ACC112 (cell line): ENCODE data around the gene KCNG4.

ENCODE experiments used
- H2AFZ ChIP-seq: fragments of 200-600 bp; sonication (generic); one replicate; pipeline ENCODE4 v1.6.0; 2017; ENCODE audit warnings: antibody characterized with exemption, low read length; ENCODE audit not compliant: unreplicated experiment
- H3K27ac ChIP-seq: fragments of 200-600 bp; sonication (generic); 2 replicates; pipeline ENCODE4 v1.5.1; 2014; ENCODE audit warnings: low read depth, mild to moderate bottlenecking, antibody characterized with exemption, low read length, moderate library complexity
- H3K27me3 ChIP-seq: fragments of 200-600 bp; sonication (generic); 2 replicates; pipeline ENCODE4 v1.6.1; 2014; ENCODE audit warnings: mild to moderate bottlenecking, antibody characterized with exemption, low read length, moderate library complexity, mixed read lengths; ENCODE audit not compliant: insufficient read depth
- H3K36me3 ChIP-seq: fragments of 200-600 bp; sonication (generic); 2 replicates; pipeline ENCODE4 v1.6.1; 2016; ENCODE audit warnings: mild to moderate bottlenecking, antibody characterized with exemption, low read length, moderate library complexity, mixed read lengths; ENCODE audit not compliant: insufficient read depth
- H3K4me1 ChIP-seq: fragments of 200-600 bp; sonication (generic); one replicate; pipeline ENCODE4 v1.6.1; 2016; ENCODE audit warnings: low read length, mixed read lengths; ENCODE audit not compliant: insufficient read depth, unreplicated experiment, control insufficient read depth
- H3K4me3 ChIP-seq: fragments of 200-600 bp; sonication (generic); 2 replicates; pipeline ENCODE4 v1.5.1; 2014; ENCODE audit warnings: mild to moderate bottlenecking, low read depth, low read length
- H3K79me2 ChIP-seq: fragments of 200-600 bp; sonication (generic); one replicate; pipeline ENCODE4 v1.6.0; 2016; ENCODE audit warnings: low read length; ENCODE audit not compliant: control insufficient read depth, unreplicated experiment, insufficient read depth

KCNG4 gene

DNA sequence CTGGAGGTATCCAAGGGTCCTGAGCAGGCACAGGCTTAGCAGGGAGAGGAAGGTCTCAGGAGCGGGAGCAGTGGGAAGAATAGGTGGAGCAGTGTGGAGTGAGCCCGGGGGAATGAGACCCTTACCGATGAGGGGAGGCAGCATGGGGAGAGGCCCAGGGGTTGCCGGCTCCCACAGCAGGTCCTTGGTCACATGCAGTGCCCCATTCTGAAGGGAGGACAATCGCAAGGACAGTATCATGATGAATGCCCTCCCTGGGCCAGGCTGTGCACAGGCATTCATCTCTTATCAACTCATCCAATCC is 56.3 kb downstream of the KCNG4 start:
- Histone ChIP-seq H3K4me3 (no peak overlapping the region), H3K79me2 (peaks cover 30% of the 10 kb centered on the region), H2AFZ (no peak overlapping the region), H3K36me3 (peaks cover 10% of the 10 kb centered on the region; the same call in 1 of the 2 replicates), H3K27me3 (no peaks in the 10 kb centered on the region), H3K4me1 (no peaks in the 10 kb centered on the region), H3K27ac (no peak overlapping the region)

DNA sequence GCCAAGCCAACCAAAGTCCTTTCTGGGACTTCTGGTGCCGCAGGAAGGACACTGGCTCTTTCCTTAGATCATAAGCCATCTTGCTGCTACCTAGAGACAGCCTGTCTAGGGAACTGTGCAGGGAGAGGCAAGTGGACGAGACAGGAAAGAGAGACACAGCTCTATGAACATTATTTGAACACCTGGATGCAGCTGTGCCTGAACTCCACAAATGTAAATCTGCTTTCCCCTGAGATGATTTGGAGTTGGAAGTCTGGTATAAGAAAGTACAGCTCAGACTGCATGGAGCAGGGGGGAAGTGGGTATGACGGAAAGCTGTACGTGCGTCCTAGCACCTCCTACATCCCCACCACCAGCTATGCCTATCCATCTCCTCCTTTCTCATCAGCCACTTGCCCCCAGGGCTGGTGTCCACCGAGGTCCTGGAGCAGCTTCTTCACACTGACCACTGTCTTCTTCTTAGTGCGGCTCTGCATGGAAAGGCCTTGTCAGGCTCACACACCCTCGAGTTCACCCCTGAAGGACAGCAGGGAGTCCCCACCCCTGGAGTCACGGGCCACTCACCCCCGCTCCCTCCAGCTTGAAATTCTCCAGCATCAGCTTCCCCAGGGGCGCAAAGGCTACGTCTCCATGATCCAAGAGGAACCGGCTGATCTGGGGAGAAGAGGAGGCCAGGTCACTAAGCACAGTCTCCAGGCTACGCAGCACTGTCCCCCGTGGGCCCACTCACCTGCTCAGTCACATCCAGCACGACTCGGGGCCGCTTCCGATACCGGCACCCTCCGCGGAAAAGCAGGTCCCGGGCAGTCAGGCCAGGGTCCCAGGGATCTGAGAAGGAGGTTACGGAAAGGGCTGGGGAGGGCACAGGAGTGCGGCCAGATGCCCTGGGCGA is 56.9 kb downstream of the KCNG4 start:
- no peaks in the 10 kb centered on the region for H3K27me3 ChIP-seq
- H3K79me2 ChIP-seq: peaks cover 30% of the 10 kb centered on the region
- no peak overlapping the region for H2AFZ ChIP-seq
- H3K4me1 ChIP-seq: peaks cover 5% of the 10 kb centered on the region
- no peak overlapping the region for H3K27ac ChIP-seq
- peaks cover 10% of the 10 kb centered on the region; the same call in 1 of the 2 replicates for H3K36me3 ChIP-seq
- no peak overlapping the region for H3K4me3 ChIP-seq

DNA sequence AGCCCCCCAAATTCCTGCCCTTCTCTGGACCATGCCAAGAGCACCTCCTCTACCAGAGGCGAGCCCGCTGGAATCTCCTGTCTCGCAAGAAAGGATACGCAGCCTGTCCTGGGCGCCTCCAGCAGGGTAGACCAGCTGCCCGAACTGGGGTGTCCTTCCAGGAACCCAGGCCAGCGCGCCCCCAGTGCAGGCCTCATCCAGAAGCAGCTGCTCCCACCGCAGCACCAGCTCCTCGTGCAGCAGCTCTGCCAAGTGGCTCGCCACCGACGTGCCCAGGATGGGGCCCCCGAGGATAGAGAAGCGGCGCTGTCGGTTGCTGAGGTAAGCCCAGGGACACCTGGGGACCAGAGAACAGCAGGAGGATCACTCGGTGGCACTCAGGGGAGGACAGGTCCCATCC is 57.7 kb downstream of the KCNG4 start:
- Histone ChIP-seq H3K4me1 (peaks cover 13% of the 10 kb centered on the region), H3K36me3 (peaks cover 10% of the 10 kb centered on the region; the same call in 1 of the 2 replicates), H3K27ac (no peak overlapping the region), H3K27me3 (no peaks in the 10 kb centered on the region), H3K4me3 (no peak overlapping the region), H3K79me2 (peaks cover 30% of the 10 kb centered on the region), H2AFZ (no peak overlapping the region)

DNA sequence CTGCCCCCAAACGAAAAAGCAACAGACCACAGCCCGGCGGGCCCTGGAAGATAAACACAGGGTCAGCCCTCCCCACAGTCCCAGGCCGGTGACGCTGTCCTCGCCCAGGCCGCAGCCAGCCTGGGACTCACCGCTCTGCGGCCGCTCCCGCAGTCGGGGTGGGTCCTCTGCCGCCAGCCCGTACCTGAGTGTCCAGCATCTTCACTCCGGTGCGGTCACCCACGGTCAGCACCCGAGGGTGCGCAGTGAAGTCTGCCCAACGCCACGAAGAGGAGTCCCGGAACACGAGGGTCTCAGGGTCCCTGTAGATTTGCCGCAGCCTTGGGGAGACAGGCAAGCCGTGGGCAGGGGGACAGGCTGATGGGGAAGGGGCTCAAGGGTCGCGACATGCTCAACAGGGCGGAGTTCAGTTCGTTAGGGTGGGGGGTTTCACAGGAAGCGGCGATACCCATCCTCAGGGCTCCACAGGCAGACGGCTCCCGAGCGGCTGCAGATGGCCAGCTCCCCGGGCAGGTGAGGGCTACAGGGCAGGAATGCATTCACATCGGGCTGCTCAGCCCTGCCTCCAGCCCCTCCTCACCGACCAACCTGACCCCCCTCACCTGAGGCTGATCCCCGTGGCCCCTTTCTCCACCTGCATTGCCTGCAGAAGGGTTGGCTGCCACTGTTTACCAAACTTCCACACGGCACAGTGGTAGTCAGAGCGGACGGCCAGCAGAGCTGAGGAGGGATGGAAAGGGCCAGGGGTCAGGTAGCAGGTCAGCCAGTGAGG is 58.5 kb downstream of the KCNG4 start:
- peaks cover 26% of the 10 kb centered on the region for H3K79me2 ChIP-seq
- peaks cover 21% of the 10 kb centered on the region for H3K4me1 ChIP-seq
- peaks cover 10% of the 10 kb centered on the region; the same call in 1 of the 2 replicates for H3K36me3 ChIP-seq
- no peak overlapping the region for H2AFZ ChIP-seq
- H3K4me3 ChIP-seq: no peak overlapping the region
- H3K27me3 ChIP-seq: no peaks in the 10 kb centered on the region
- no peak overlapping the region for H3K27ac ChIP-seq

DNA sequence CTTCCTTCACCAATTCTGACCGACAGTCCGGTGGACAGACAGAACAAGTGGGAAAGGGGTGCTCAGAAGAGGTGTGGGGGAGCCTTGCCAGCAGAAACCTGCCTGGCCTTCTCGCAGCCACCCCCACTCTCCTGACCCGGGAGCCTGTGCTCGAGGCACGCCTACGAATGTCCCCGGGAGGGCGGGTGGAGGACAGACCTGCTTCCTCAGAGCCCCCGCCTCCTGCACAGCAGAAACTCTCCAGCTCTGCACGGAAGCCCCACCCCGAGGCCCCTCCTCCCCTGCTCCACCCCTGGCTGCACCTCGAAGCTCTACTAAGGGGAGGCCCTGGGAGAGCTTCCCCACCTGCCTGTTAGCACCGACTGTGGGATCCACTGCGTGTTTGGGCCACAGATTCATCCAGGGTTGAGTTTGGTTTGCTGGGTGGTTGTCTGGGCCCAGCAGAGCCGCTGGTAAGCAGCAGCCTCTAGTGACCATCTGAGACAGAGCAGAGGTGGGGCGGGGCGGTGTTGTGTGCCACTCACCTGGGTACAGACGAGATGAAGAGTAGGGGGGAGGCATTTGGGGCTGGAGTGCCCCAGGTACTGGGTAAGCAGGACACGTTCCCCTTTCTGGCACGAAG is 59.2 kb downstream of the KCNG4 start:
- Histone ChIP-seq H3K4me1 (peaks cover 24% of the 10 kb centered on the region), H3K27ac (no peak overlapping the region), H3K27me3 (no peaks in the 10 kb centered on the region), H3K36me3 (peaks cover 10% of the 10 kb centered on the region; the same call in 1 of the 2 replicates), H2AFZ (no peak overlapping the region), H3K79me2 (peaks cover 19% of the 10 kb centered on the region), H3K4me3 (no peak overlapping the region)

DNA sequence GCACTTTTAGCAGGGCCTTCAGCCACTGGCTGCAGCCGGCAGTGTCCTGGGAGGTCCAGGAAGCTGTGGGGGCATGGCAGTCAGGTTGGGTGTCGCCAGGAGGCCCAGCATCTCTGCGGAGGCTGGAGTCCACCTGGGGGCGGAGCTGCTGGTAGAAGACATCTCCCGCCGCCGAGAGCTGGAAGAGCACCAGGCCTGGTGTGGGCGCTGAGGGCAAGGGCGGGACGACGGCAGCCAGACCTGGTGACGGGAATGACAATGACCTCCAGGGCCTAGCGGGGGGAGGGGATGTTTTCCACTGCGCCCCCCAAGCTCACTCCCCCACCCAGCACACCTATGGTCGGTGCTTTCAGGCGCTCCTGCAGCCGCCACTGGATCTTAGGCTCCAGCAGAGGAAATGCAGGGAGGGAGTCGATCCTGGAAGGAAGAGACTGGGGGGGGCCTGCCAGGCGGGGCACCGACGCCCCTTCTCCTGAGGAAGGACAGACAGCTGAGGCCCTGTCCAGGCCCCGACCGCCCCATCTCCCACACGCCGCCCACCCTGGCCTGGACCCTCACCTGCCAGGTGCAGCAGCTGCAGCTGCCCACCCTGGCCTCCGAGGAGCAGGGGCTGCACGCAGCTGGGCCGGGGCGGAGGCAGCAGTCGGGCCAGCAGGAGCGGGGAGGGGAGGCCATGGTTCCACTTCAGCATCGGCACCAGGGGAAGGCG is 60.0 kb downstream of the KCNG4 start:
- Histone ChIP-seq H3K27me3 (no peaks in the 10 kb centered on the region), H3K27ac (no peak overlapping the region), H3K4me3 (no peak overlapping the region), H3K36me3 (peaks cover 10% of the 10 kb centered on the region; the same call in 1 of the 2 replicates), H2AFZ (no peak overlapping the region), H3K4me1 (peaks cover 24% of the 10 kb centered on the region), H3K79me2 (peaks cover 13% of the 10 kb centered on the region)

DNA sequence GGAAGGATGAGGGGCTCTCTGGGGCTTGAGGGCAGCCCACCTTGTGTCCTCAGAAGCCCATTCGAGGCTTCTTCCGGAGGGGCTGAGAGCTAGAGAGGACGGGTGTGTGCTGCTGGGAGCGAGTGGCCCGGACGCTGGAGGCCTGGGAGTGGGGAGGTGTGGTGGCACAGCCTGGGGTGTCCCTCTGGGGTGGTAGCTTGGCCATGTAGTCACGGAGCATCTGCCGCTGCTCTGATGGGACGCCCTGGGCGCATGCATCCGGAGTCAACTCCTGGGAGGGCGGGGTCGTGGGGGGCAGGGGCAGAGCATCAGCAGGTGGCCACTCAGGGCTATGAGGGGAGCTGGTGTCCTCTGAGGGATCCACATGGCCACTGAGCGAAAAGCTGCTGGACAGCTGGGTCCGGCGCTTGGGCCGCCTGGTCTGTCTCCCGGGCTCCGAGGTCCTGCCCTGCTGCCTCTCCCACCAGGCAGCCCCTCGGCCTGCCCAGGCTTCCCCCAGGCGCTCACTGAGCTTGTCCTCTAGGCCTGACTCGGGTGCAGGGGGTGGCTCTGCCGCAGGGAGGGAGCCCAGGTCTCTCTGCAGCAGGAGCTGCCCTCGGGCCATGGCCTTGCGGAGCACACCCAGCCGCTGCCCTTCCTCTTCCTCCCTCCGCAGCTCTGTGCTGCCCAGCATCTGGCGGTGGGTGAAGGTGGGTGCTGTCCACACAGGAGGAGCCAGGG is 60.8 kb downstream of the KCNG4 start:
- peaks cover 10% of the 10 kb centered on the region; the same call in 1 of the 2 replicates for H3K36me3 ChIP-seq
- peaks cover 24% of the 10 kb centered on the region for H3K4me1 ChIP-seq
- no peak overlapping the region for H3K4me3 ChIP-seq
- H3K27ac ChIP-seq: no peak overlapping the region
- no peak overlapping the region for H2AFZ ChIP-seq
- H3K27me3 ChIP-seq: no peaks in the 10 kb centered on the region
- peaks cover 7% of the 10 kb centered on the region for H3K79me2 ChIP-seq

DNA sequence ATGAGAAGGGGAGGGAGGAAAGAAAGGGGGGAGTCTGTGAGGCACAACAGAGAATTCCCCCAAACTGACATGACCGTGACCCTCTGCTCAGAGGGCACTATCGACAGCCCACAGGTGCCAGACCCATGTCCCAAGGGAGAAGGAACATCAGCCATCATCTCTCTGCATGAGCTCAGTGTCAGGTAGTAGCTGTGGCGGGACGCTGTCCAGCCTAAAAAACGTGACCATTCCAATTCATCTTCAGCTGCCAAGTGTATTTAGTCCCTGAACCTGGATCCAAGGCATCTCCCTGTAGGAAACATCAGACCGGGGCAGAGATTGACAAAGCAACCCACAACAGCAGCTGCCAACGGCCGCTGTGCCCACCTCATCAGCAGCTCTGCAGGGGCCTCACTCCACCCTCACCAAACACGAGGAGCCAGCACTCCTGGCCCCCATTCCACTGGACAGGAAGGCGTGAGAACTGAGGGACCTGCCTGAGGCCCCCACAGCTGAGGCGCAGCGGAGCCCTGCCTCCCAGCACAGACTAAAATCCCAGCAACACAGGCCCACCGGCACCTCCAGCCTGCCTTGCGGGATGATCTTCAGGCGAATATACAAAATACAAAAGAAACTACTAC is 61.6 kb downstream of the KCNG4 start:
- H3K4me1 ChIP-seq: peaks cover 24% of the 10 kb centered on the region
- no peak overlapping the region for H3K4me3 ChIP-seq
- peaks cover 1% of the 10 kb centered on the region for H3K79me2 ChIP-seq
- H3K27me3 ChIP-seq: no peaks in the 10 kb centered on the region
- no peak overlapping the region for H3K27ac ChIP-seq
- no peak overlapping the region for H2AFZ ChIP-seq
- H3K36me3 ChIP-seq: peaks cover 10% of the 10 kb centered on the region; the same call in 1 of the 2 replicates

DNA sequence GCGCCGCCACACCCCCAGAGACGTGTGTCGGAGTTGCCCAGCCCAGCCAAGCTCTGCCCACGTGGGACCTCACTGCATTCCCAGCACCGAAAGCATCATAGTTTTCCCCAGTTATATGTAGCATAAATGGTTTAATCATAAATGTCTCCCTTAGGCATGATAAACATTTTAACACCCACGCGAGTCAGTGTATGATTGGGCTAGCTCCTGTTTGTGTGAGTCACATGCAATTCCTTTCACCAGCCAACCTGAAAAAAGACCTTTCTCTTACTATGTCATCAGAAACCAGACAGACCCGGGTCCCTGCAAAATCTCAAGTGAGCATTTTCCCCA is 62.1 kb downstream of the KCNG4 start:
- Histone ChIP-seq H3K36me3 (peaks cover 7% of the 10 kb centered on the region; the same call in 1 of the 2 replicates), H3K4me1 (peaks cover 24% of the 10 kb centered on the region), H3K4me3 (no peak overlapping the region), H3K27me3 (no peaks in the 10 kb centered on the region), H2AFZ (no peak overlapping the region), H3K79me2 (no peaks in the 10 kb centered on the region), H3K27ac (peak overlapping the region; percentile 30; the same call in 1 of the 2 replicates)
